ENCODE results near the gene NOTCH4. TPM values are rescaled to one million over a fixed set of nuclear protein-coding genes. Genes with fewer than 3 reads are reported as not detected.
A peak's percentile ranks its signal among the peaks of the same experiment; 100 is the strongest.

The NOTCH4 gene
- total and polyA plus RNA-seq, 9 of the 15 experiments (the other 6 are each of a cell fraction or from before 2014, with no cell fraction given), result 0.24 to 4.3 (median 1.7) TPM

GRCh38 chr6:32187009-32187709 is 36.7 kb downstream of the NOTCH4 start:
- Histone ChIP-seq H3K79me2 (ENCODE audit: control insufficient read depth, insufficient read depth, low read length) (peaks cover 64% of the 10 kb centered on the region), H3K27me3 (ENCODE audit: control insufficient read depth in 2 of 2, insufficient read depth in 2 of 2, low read length in 2 of 2) (no peaks in the 10 kb centered on the region), H4K20me1 (replicated peaks; ENCODE audit: control insufficient read depth, insufficient read depth, low read length) (no peaks in the 10 kb centered on the region), H3K9me1 (ENCODE audit: control insufficient read depth, insufficient read depth, low read length) (no peaks in the 10 kb centered on the region), H3K27ac (ENCODE audit: extremely low read depth, low read depth, low read length) (peak overlapping the region; percentile 68; the same call in 2 of the 3 replicates), H3K9me3 (replicated peaks; ENCODE audit: control insufficient read depth, insufficient read depth, low read depth, low read length) (no peaks in the 10 kb centered on the region), H3K36me3 (ENCODE audit: control insufficient read depth, insufficient read depth, low read length) (peaks cover 56% of the 10 kb centered on the region; the same call in 2 of the 3 replicates), H3K4me3 (no peak overlapping the region), H3K4me1 (replicated peaks in 1 of 2; ENCODE audit: control insufficient read depth in 2 of 2, insufficient read depth in 2 of 2, low read length in 2 of 2) (peaks cover 61 to 76% of the 10 kb centered on the region in 2 experiments), H2AFZ (ENCODE audit: low read depth, low read length) (no peak overlapping the region), H3K4me2 (ENCODE audit: insufficient read depth, low read length) (peak overlapping the region; percentile 53), H3K9ac (ENCODE audit: insufficient read depth in 1 of 2, low read depth in 2 of 2, low read length in 2 of 2) (peak overlapping the region in 1 of 2 experiments; percentile 75; a peak in 2 of 4 replicates)
- FAIRE-seq (peak; percentile 23), ATAC-seq (no peak), DNase-seq (ENCODE audit: extremely low read depth in 1 of 4, low spot score in 3 of 4) (no peak)
- ChIA-PET POLR2A (interaction anchor here (0.6 to 1.1 kb wide), 5 partner anchors 9 to 533 kb away, joined by 3 read pairs; partner anchors contain the start of genes AGPAT1 and ATF6B), CTCF (ENCODE audit: low intra/inter-chr PET ratio) (no interaction called here)
- intact Hi-C loops (cut with micrococcal nuclease) (no loop called here), in situ Hi-C loops (cut with MboI) (no loop called here)
- WGBS (ENCODE audit: insufficient coverage, low coverage, missing lambda C conversion rate), result 79% methylated on average over 12 of the region's 12 CpGs
- TF ChIP-seq POLR2AphosphoS2 (IDR thresholded peaks at IDR 0.05; ENCODE audit: low read length) (0 out of 2 replicates have a peak, but pooled peaks have one; percentile 18), PKNOX1 (IDR thresholded peaks at IDR 0.05) (peak; percentile 49), ZNF263 (CRISPR knock-in tag; IDR thresholded peaks at IDR 0.05; ENCODE audit: borderline replicate concordance) (peak; percentile 4; the same call in 1 of the 2 replicates), ZNF583 (CRISPR knock-in tag; IDR thresholded peaks at IDR 0.05) (0 out of 2 replicates have a peak, but pooled peaks have one; percentile 36), ZNF785 (CRISPR knock-in tag; IDR thresholded peaks at IDR 0.05) (no peak), POLR2G (IDR thresholded peaks at IDR 0.05; ENCODE audit: low read depth, low read length) (0 out of 2 replicates have a peak, but pooled peaks have one; percentile 27), SPI1 (IDR thresholded peaks at IDR 0.05; ENCODE audit: borderline replicate concordance, low read depth, low read length) (peak; percentile 65; the same call in 1 of the 2 replicates), TSC22D4 (tag; IDR thresholded peaks at IDR 0.05) (no peak)
- no TSS peak for BruUV-seq (replicated peaks)

Data from K562 (cell line).